ENCODE measurements around the gene LMOD1. TPM values are rescaled to one million over a fixed set of nuclear protein-coding genes. Genes with fewer than 3 reads are reported as not detected.

The LMOD1 gene
- total RNA-seq, 1 experiment from 2014 or later, result not detected

DNA sequence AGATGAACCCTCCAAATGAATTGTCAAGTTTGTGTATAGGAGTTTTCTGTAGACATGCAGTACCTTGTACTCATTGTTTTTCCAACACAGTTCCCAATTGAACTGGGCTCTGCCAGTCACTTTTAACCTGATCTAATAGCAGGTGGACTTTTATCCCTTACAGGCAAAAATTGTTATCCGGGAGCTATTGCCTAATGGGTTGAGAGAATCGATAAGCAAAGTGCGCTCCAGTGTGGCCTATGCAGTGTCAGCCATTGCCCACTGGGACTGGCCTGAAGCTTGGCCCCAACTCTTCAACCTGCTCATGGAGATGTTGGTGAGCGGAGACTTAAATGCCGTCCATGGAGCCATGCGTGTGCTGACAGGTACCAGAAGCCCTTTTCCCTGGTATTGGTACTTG is 98.1 kb downstream of the LMOD1 start:
- no peaks in the 10 kb centered on the region for H3K9me3 ChIP-seq (ENCODE audit: low read depth, low read length, poor library complexity, severe bottlenecking)
- ChIA-PET CTCF (no interaction called here), POLR2A (ENCODE audit: low non-redundant PET) (no interaction called here)
- H3K36me3 ChIP-seq (ENCODE audit: insufficient read depth, low read length, poor library complexity, severe bottlenecking), result peaks cover 60% of the 10 kb centered on the region
- no peaks in the 10 kb centered on the region for H3K27me3 ChIP-seq (replicated peaks; ENCODE audit: insufficient read depth, low read depth, low read length, poor library complexity)
- TF ChIP-seq, protein P1, sequence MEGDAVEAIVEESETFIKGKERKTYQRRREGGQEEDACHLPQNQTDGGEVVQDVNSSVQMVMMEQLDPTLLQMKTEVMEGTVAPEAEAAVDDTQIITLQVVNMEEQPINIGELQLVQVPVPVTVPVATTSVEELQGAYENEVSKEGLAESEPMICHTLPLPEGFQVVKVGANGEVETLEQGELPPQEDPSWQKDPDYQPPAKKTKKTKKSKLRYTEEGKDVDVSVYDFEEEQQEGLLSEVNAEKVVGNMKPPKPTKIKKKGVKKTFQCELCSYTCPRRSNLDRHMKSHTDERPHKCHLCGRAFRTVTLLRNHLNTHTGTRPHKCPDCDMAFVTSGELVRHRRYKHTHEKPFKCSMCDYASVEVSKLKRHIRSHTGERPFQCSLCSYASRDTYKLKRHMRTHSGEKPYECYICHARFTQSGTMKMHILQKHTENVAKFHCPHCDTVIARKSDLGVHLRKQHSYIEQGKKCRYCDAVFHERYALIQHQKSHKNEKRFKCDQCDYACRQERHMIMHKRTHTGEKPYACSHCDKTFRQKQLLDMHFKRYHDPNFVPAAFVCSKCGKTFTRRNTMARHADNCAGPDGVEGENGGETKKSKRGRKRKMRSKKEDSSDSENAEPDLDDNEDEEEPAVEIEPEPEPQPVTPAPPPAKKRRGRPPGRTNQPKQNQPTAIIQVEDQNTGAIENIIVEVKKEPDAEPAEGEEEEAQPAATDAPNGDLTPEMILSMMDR (conservative IDR thresholded peaks at IDR 0.05; ENCODE audit: low read depth, low read length), result no peak
- TF ChIP-seq EZH2 (IDR thresholded peaks at IDR 0.05; ENCODE audit: borderline replicate concordance, low read depth, low read length, poor library complexity, severe bottlenecking), result no peak
- no peak overlapping the region for H3K4me3 ChIP-seq (ENCODE audit: low read depth, low read length, poor library complexity, severe bottlenecking)
- no peaks in the 10 kb centered on the region for H3K4me1 ChIP-seq (ENCODE audit: insufficient read depth, low read length, poor library complexity, severe bottlenecking)
- DNase-seq (ENCODE audit: low spot score), result no peak
- intact Hi-C loops (cut with micrococcal nuclease; ENCODE audit: unreplicated experiment), result no loop called here
- H3K27ac ChIP-seq (ENCODE audit: low read depth, low read length, poor library complexity, severe bottlenecking), result no peak overlapping the region
- BruUV-seq (replicated peaks), result no TSS peak

DNA sequence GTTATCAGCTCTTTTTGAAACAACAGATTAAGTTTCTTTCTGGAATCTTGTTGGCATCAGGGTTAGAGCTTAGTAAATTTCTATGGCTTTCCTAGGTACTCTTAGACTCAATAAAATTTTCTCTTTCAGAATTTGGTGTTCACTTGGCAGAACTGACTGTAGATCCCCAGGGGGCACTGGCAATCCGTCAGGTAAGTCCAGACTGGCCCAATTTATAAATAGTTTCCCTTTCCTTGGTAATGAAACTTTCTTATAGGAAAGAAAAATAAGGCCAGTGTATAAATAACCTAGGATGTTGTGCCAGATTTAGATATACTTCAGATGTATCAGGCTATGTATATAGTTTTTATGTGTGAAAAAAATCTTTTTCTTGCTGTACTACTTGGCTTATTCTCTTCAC is 99.2 kb downstream of the LMOD1 start:
- TF ChIP-seq EZH2 (IDR thresholded peaks at IDR 0.05; ENCODE audit: borderline replicate concordance, low read depth, low read length, poor library complexity, severe bottlenecking), result no peak
- TF ChIP-seq, protein P1 (conservative IDR thresholded peaks at IDR 0.05; ENCODE audit: low read depth, low read length), result no peak
- intact Hi-C loops (cut with micrococcal nuclease; ENCODE audit: unreplicated experiment), result no loop called here
- Histone ChIP-seq H3K36me3 (ENCODE audit: insufficient read depth, low read length, poor library complexity, severe bottlenecking) (peaks cover 49% of the 10 kb centered on the region), H3K9me3 (ENCODE audit: low read depth, low read length, poor library complexity, severe bottlenecking) (no peaks in the 10 kb centered on the region), H3K27ac (ENCODE audit: low read depth, low read length, poor library complexity, severe bottlenecking) (no peak overlapping the region), H3K27me3 (replicated peaks; ENCODE audit: insufficient read depth, low read depth, low read length, poor library complexity) (no peaks in the 10 kb centered on the region), H3K4me1 (ENCODE audit: insufficient read depth, low read length, poor library complexity, severe bottlenecking) (no peaks in the 10 kb centered on the region), H3K4me3 (ENCODE audit: low read depth, low read length, poor library complexity, severe bottlenecking) (no peak overlapping the region)
- BruUV-seq (replicated peaks), result no TSS peak
- no peak for DNase-seq (ENCODE audit: low spot score)
- ChIA-PET CTCF (no interaction called here), POLR2A (ENCODE audit: low non-redundant PET) (no interaction called here)

Small RNAs within 50 kb of the gene (microRNA-seq; reads per million reads assigned to microRNA genes)
- not detected for gene MIR6739

Other genes starting within 250 kb of the LMOD1 start
- gene IPO9, start 117.4 kb downstream of the LMOD1 start, total RNA-seq (2021), result 121 and 136 TPM in 2 replicates
- gene SHISA4, start 57.6 kb downstream of the LMOD1 start, total RNA-seq (2021), result 1.2 and 2.6 TPM in 2 replicates
- gene TIMM17A, start 9.0 kb upstream of the LMOD1 start, total RNA-seq (2021), result 111 and 112 TPM in 2 replicates
- 59.3 and 74.1 TPM in 2 replicates for gene RNPEP, start 36.1 kb upstream of the LMOD1 start, total RNA-seq (2021)
- 0.50 and 0.56 TPM in 2 replicates for gene ELF3, start 64.0 kb upstream of the LMOD1 start, total RNA-seq (2021)
- gene GPR37L1, start 176.4 kb upstream of the LMOD1 start, total RNA-seq (2021), result not detected in 2 replicates
- 41.9 and 48.3 TPM in 2 replicates for gene ARL8A, start 198.2 kb upstream of the LMOD1 start, total RNA-seq (2021)
- gene PTPN7, start 214.1 kb upstream of the LMOD1 start, total RNA-seq (2021), result 0.72 and 2.2 TPM in 2 replicates
- not detected in 2 replicates for gene LGR6, start 247.3 kb upstream of the LMOD1 start, total RNA-seq (2021)